ENCODE measurements around the gene ZNF532. TPM values are rescaled to one million over a fixed set of nuclear protein-coding genes. Genes with fewer than 3 reads are reported as not detected.

The ZNF532 gene
- total and polyA plus RNA-seq, 4 experiments from 2014 or later = 1.1 to 9.2 (median 7.8) TPM; not detected in 1

GRCh38 chr18:58977223-58977622 lies 112.5 kb downstream of the ZNF532 start:
- Histone ChIP-seq H3K36me3 (ENCODE audit: insufficient read depth, low read length) (no peaks in the 10 kb centered on the region), H3K27me3 (ENCODE audit: insufficient read depth, low read length) (no peaks in the 10 kb centered on the region), H3K4me1 (ENCODE audit: insufficient read depth, low read length) (no peaks in the 10 kb centered on the region), H3K4me3 (ENCODE audit: low read length in 2 of 2) (no peak overlapping the region), H3K9me3 (ENCODE audit: control insufficient read depth in 1 of 2, low read length in 2 of 2) (no peaks in the 10 kb centered on the region), H3K27ac (ENCODE audit: low read depth, low read length) (no peak overlapping the region)
- ChIA-PET POLR2A (ENCODE audit: partially characterized antibody) (no interaction called here), CTCF (ENCODE audit: partially characterized antibody) (no interaction called here)
- Mint-ChIP-seq H3K27ac (no peak overlapping the region), H3K27me3 (peaks cover 4 to 11% of the 10 kb centered on the region in 2 donors), H3K36me3 (peaks cover 0 to 3% of the 10 kb centered on the region in 2 donors), H3K4me1 (peaks cover 0 to 4% (median 0%) of the 10 kb centered on the region in 4 donors), H3K9me3 (peaks cover 0 to 2% (median 0%) of the 10 kb centered on the region in 8 donors), H3K4me3 (no peak overlapping the region)
- intact Hi-C loops (cut with micrococcal nuclease) = no loop called here
- no peak for DNase-seq

DNA sequence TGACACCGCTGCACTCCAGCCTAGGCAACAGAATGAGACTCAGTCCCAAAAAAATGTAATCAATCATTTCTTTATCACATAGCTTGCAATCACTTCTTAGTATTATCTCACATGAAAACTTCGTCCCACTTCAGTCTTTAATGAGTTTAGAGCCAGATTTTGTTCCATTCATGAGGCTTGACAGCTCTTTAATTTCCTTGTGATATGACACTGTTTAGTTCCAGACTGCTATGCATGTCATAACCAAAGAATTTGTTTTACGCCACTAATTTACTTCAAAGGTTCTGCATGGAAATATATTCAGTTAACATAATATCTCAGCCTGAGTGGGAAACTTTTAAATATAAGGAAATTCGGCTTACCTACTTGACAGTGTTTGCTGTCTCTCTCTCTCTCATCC lies 113.1 kb downstream of the ZNF532 start:
- no peaks in the 10 kb centered on the region for H3K27me3 ChIP-seq (ENCODE audit: insufficient read depth, low read length)
- H3K36me3 ChIP-seq (ENCODE audit: insufficient read depth, low read length) = no peaks in the 10 kb centered on the region
- DNase-seq = no peak
- Mint-ChIP-seq H3K9me3 (peaks cover 0 to 2% (median 0%) of the 10 kb centered on the region in 8 donors), H3K27me3 (peaks cover 4 to 14% of the 10 kb centered on the region in 2 donors), H3K27ac (no peak overlapping the region), H3K4me3 (no peak overlapping the region), H3K36me3 (peaks cover 2 to 3% of the 10 kb centered on the region in 2 donors), H3K4me1 (peaks cover 0 to 4% (median 0%) of the 10 kb centered on the region in 4 donors)
- no peak overlapping the region for H3K27ac ChIP-seq (ENCODE audit: low read depth, low read length)
- H3K4me3 ChIP-seq (ENCODE audit: low read length in 2 of 2) = no peak overlapping the region
- CTCF ChIA-PET (ENCODE audit: partially characterized antibody) = no interaction called here
- intact Hi-C loops (cut with micrococcal nuclease) = no loop called here
- POLR2A ChIA-PET (ENCODE audit: partially characterized antibody) = no interaction called here
- no peaks in the 10 kb centered on the region for H3K4me1 ChIP-seq (ENCODE audit: insufficient read depth, low read length)
- H3K9me3 ChIP-seq (ENCODE audit: control insufficient read depth in 1 of 2, low read length in 2 of 2) = no peaks in the 10 kb centered on the region

DNA sequence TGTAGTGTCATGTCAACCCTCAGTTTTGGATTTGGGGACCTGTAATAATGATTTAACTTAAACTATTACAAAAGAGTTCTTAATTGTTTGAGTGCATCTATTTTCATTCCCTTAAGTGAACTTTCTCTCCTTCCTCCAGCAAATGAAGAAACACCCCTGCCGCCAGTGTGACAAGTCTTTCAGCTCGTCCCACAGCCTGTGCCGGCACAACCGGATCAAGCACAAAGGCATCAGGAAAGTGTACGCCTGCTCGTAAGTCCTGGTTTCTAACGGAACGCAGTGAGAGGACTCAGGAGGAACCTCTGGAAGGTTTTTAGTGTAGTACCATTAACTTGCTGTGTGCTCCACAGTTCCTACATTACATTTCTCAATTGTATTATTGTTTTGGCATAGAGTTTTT lies 114.2 kb downstream of the ZNF532 start:
- no peak overlapping the region for H3K27ac Mint-ChIP-seq
- Histone ChIP-seq H3K36me3 (ENCODE audit: insufficient read depth, low read length) (no peaks in the 10 kb centered on the region), H3K27me3 (ENCODE audit: insufficient read depth, low read length) (no peaks in the 10 kb centered on the region), H3K4me3 (ENCODE audit: low read length in 2 of 2) (no peak overlapping the region), H3K27ac (ENCODE audit: low read depth, low read length) (no peak overlapping the region), H3K9me3 (ENCODE audit: control insufficient read depth in 1 of 2, low read length in 2 of 2) (no peaks in the 10 kb centered on the region), H3K4me1 (ENCODE audit: insufficient read depth, low read length) (no peaks in the 10 kb centered on the region)
- peaks cover 0 to 2% (median 0%) of the 10 kb centered on the region in 8 donors for H3K9me3 Mint-ChIP-seq
- peaks cover 3 to 6% of the 10 kb centered on the region in 2 donors for H3K36me3 Mint-ChIP-seq
- DNase-seq = no peak
- H3K27me3 Mint-ChIP-seq = peaks cover 4 to 10% of the 10 kb centered on the region in 2 donors
- ChIA-PET POLR2A (ENCODE audit: partially characterized antibody) (no interaction called here), CTCF (ENCODE audit: partially characterized antibody) (no interaction called here)
- H3K4me1 Mint-ChIP-seq = peaks cover 0 to 4% (median 0%) of the 10 kb centered on the region in 4 donors
- H3K4me3 Mint-ChIP-seq = no peak overlapping the region
- intact Hi-C loops (cut with micrococcal nuclease) = no loop called here

DNA sequence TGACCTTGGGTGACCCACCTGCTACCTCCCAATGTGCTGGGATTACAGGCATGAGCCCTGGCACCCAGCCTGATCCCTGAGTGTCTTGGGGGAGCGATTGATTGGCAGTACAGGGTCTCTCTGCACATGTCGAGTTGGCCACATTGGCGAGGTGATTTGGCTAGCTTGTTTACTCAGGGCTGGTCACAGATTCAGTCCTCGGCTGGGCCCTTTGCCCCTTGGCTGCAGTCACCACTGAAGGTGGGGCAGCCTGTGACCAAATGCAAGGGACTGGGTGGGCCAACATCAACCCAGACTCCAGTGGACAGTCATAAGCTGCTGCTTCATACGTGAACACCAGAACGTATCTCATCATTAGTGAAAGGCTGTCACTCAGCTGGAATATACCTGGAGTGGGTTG lies 114.9 kb downstream of the ZNF532 start:
- no peak for DNase-seq
- ChIA-PET POLR2A (ENCODE audit: partially characterized antibody) (no interaction called here), CTCF (ENCODE audit: partially characterized antibody) (no interaction called here)
- Mint-ChIP-seq H3K27me3 (peaks cover 4 to 7% of the 10 kb centered on the region in 2 donors), H3K4me3 (no peak overlapping the region), H3K4me1 (peaks cover 0 to 4% (median 0%) of the 10 kb centered on the region in 4 donors), H3K36me3 (peaks cover 3 to 6% of the 10 kb centered on the region in 2 donors), H3K9me3 (peaks cover 0 to 2% (median 0%) of the 10 kb centered on the region in 8 donors), H3K27ac (no peak overlapping the region)
- Histone ChIP-seq H3K9me3 (ENCODE audit: control insufficient read depth in 1 of 2, low read length in 2 of 2) (no peaks in the 10 kb centered on the region), H3K27ac (ENCODE audit: low read depth, low read length) (no peak overlapping the region), H3K4me3 (ENCODE audit: low read length in 2 of 2) (no peak overlapping the region), H3K27me3 (ENCODE audit: insufficient read depth, low read length) (no peaks in the 10 kb centered on the region), H3K36me3 (ENCODE audit: insufficient read depth, low read length) (no peaks in the 10 kb centered on the region), H3K4me1 (ENCODE audit: insufficient read depth, low read length) (no peaks in the 10 kb centered on the region)
- intact Hi-C loops (cut with micrococcal nuclease) = no loop called here

GRCh38 chr18:58980991-58981390 lies 116.3 kb downstream of the ZNF532 start:
- intact Hi-C loops (cut with micrococcal nuclease) = no loop called here
- CTCF ChIA-PET (ENCODE audit: partially characterized antibody) = no interaction called here
- Histone ChIP-seq H3K9me3 (ENCODE audit: control insufficient read depth in 1 of 2, low read length in 2 of 2) (no peaks in the 10 kb centered on the region), H3K4me1 (ENCODE audit: insufficient read depth, low read length) (no peaks in the 10 kb centered on the region), H3K4me3 (ENCODE audit: low read length in 2 of 2) (no peak overlapping the region), H3K27me3 (ENCODE audit: insufficient read depth, low read length) (no peaks in the 10 kb centered on the region), H3K36me3 (ENCODE audit: insufficient read depth, low read length) (no peaks in the 10 kb centered on the region), H3K27ac (ENCODE audit: low read depth, low read length) (no peak overlapping the region)
- DNase-seq = no peak
- H3K9me3 Mint-ChIP-seq = peaks cover 0 to 2% (median 0%) of the 10 kb centered on the region in 8 donors
- no peaks in the 10 kb centered on the region for H3K4me1 Mint-ChIP-seq
- peaks cover 3 to 6% of the 10 kb centered on the region in 2 donors for H3K36me3 Mint-ChIP-seq
- H3K27ac Mint-ChIP-seq = no peak overlapping the region
- peaks cover 4 to 6% of the 10 kb centered on the region in 2 donors for H3K27me3 Mint-ChIP-seq
- POLR2A ChIA-PET (ENCODE audit: partially characterized antibody) = no interaction called here
- H3K4me3 Mint-ChIP-seq = no peak overlapping the region

DNA sequence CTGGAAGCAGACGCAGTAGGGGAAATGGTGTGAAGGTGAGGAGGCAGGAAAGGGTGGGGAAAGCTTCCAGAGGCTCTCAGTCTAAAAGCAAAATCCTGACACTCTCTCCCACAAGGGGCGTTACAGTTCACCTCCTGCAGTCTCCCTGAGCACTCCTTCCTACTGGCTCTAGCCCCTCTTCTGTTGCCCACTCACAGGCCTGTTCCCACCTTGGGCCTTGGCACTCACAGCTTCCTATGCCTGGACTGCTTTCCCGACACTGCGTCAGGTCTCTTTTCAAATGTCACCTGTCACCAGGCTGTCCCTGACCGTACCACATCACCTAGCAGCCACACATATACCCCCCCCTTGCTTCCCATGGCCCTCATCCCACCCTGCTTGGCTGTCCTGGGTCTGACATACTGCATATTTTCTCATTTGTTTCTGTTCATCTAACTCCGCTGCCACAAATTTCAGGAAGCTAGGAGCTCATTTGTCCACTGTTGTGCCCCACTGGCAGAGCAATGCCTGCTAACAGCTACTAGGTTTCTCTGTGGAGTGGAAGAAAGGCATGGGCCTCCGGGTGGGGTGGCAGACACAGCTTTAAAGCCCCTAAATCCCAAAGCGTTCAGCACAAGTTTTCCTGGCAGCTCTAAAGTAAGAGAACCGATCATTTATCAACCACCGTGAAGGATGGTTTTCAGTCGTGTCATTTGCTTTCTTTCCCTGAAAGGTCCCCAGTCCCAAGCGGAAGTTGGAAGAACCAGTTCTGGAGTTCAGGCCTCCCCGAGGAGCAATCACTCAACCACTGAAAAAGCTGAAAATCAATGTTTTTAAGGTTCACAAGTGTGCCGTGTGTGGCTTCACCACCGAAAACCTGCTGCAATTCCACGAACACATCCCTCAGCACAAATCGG lies 118.8 kb downstream of the ZNF532 start:
- H3K4me3 Mint-ChIP-seq = no peak overlapping the region
- Histone ChIP-seq H3K27me3 (ENCODE audit: insufficient read depth, low read length) (no peaks in the 10 kb centered on the region), H3K4me3 (ENCODE audit: low read length in 2 of 2) (no peak overlapping the region), H3K27ac (ENCODE audit: low read depth, low read length) (no peak overlapping the region), H3K9me3 (ENCODE audit: control insufficient read depth in 1 of 2, low read length in 2 of 2) (no peaks in the 10 kb centered on the region), H3K4me1 (ENCODE audit: insufficient read depth, low read length) (no peaks in the 10 kb centered on the region), H3K36me3 (ENCODE audit: insufficient read depth, low read length) (no peaks in the 10 kb centered on the region)
- peaks cover 0 to 4% (median 0%) of the 10 kb centered on the region in 8 donors for H3K9me3 Mint-ChIP-seq
- ChIA-PET CTCF (ENCODE audit: partially characterized antibody) (no interaction called here), POLR2A (ENCODE audit: partially characterized antibody) (no interaction called here)
- H3K4me1 Mint-ChIP-seq = no peaks in the 10 kb centered on the region
- intact Hi-C loops (cut with micrococcal nuclease) = no loop called here
- H3K36me3 Mint-ChIP-seq = peaks cover 3 to 6% of the 10 kb centered on the region in 2 donors
- DNase-seq = no peak
- no peak overlapping the region for H3K27ac Mint-ChIP-seq
- H3K27me3 Mint-ChIP-seq = peaks cover 6 to 16% of the 10 kb centered on the region in 2 donors

DNA sequence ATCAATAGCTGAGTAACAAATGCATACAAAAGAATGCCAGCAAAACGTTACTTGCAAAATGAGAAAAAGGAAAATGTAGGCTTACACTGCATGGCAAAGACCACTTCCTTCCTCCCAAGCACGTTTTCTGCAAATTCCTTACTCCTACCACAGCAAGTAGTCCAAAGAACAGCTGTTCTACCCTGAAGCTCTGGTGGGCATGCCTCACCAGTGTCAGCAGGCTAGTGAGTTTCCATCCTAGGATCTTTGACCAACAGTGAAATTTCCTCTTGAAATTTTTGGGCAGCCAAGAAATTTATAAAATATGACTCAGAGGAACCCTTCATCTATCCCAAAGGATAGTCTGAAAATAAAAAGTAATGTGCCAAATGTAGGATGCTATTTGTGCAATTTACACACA lies 123.9 kb downstream of the ZNF532 start:
- POLR2A ChIA-PET (ENCODE audit: partially characterized antibody) = no interaction called here
- no peak overlapping the region for H3K4me3 ChIP-seq (ENCODE audit: low read length in 2 of 2)
- no peaks in the 10 kb centered on the region for H3K4me1 ChIP-seq (ENCODE audit: insufficient read depth, low read length)
- H3K36me3 ChIP-seq (ENCODE audit: insufficient read depth, low read length) = no peaks in the 10 kb centered on the region
- Mint-ChIP-seq H3K4me3 (no peak overlapping the region), H3K9me3 (peaks cover 0 to 11% (median 6%) of the 10 kb centered on the region in 8 donors), H3K27ac (no peak overlapping the region), H3K36me3 (peaks cover 0 to 4% of the 10 kb centered on the region in 2 donors), H3K27me3 (peaks cover 20 to 21% of the 10 kb centered on the region in 2 donors), H3K4me1 (no peaks in the 10 kb centered on the region)
- H3K9me3 ChIP-seq (ENCODE audit: control insufficient read depth in 1 of 2, low read length in 2 of 2) = no peaks in the 10 kb centered on the region
- intact Hi-C loops (cut with micrococcal nuclease) = no loop called here
- CTCF ChIA-PET (ENCODE audit: partially characterized antibody) = no interaction called here
- DNase-seq = no peak
- no peaks in the 10 kb centered on the region for H3K27me3 ChIP-seq (ENCODE audit: insufficient read depth, low read length)
- no peak overlapping the region for H3K27ac ChIP-seq (ENCODE audit: low read depth, low read length)

All from CD4-positive, alpha-beta memory T cell (primary cell).